OCI-LY7 (cell line): ENCODE data around the gene OR1S2. TPM values are rescaled to one million over a fixed set of nuclear protein-coding genes. Genes with fewer than 3 reads are reported as not detected.
"Not testable (repeated sequence)": the region's sequence is repeated elsewhere in the genome, so short reads cannot be mapped to it uniquely, and the experiment has no call there.

Source experiments
- BruUV-seq: library from RNA; stranded (reverse); fragments of 400-500 nt; replicated peaks from 2 replicates; lab custom pipeline; 2021; lab: Mats Ljungman, UMichigan
- CTCF ChIA-PET: fragments of 300-600 bp; sonication (Branson Sonifier 250); formaldehyde crosslinking; loops from one replicate; lab custom pipeline; 2022; ENCODE audit warnings: antibody characterized with exemption; ENCODE audit not compliant: unreplicated experiment; lab: Charles Lee
- POLR2A ChIA-PET: fragments of 300-600 bp; sonication (Branson Sonifier 250); formaldehyde crosslinking; loops from one replicate; lab custom pipeline; 2022; ENCODE audit warnings: antibody characterized with exemption; lab: Charles Lee
- DNase-seq: peaks from one replicate; pipeline ENCODE4 v3.0.0-alpha.2; 2015; ENCODE audit warnings: low spot score
- H2AFZ ChIP-seq: fragments of 200-600 bp; sonication (generic), shearing (Covaris generic); 2 replicates; pipeline ENCODE4 v1.6.1; 2014; ENCODE audit warnings: mild to moderate bottlenecking, antibody characterized with exemption, low read length, moderate library complexity
- H3K27ac ChIP-seq: fragments of 200-600 bp; sonication (generic); 2 replicates; pipeline ENCODE4 v1.5.1; 2014; ENCODE audit warnings: mixed run types, low read depth, mild to moderate bottlenecking, moderate library complexity, low read length, inconsistent platforms; ENCODE audit not compliant: poor library complexity, severe bottlenecking
- H3K36me3 ChIP-seq: fragments of 200-600 bp; sonication (generic); 2 replicates; pipeline ENCODE4 v1.6.1; 2014; ENCODE audit warnings: mild to moderate bottlenecking, antibody characterized with exemption, low read length, moderate library complexity, mixed read lengths; ENCODE audit not compliant: insufficient read depth
- H3K4me1 ChIP-seq: fragments of 200-600 bp; sonication (generic); 2 replicates; pipeline ENCODE4 v1.5.1; 2014; ENCODE audit warnings: mild to moderate bottlenecking, low read length; ENCODE audit not compliant: insufficient read depth, poor library complexity, severe bottlenecking
- H3K4me2 ChIP-seq: fragments of 200-600 bp; sonication (generic); 2 replicates; pipeline ENCODE4 v1.6.1; 2014; ENCODE audit warnings: mild to moderate bottlenecking, low read length
- H3K4me3 ChIP-seq: fragments of 200-600 bp; sonication (generic); 2 replicates; pipeline ENCODE4 v1.5.1; 2014; ENCODE audit warnings: mild to moderate bottlenecking, low read depth, low read length; ENCODE audit not compliant: poor library complexity, severe bottlenecking
- H3K79me2 ChIP-seq: fragments of 200-600 bp; sonication (generic); 2 replicates; pipeline ENCODE4 v1.6.1; 2016; ENCODE audit warnings: low read depth, mild to moderate bottlenecking, low read length, moderate library complexity, mixed read lengths; ENCODE audit not compliant: insufficient read depth
- H3K9me2 ChIP-seq: fragments of 200-600 bp; sonication (generic); 2 replicates; pipeline ENCODE4 v1.6.1; 2016; ENCODE audit warnings: mild to moderate bottlenecking, low read length, mixed read lengths; ENCODE audit not compliant: insufficient read depth
- H3K9me3 ChIP-seq: fragments of 200-600 bp; sonication (generic); 2 replicates; pipeline ENCODE4 v1.6.1; 2014; ENCODE audit warnings: mild to moderate bottlenecking, mixed run types, low read length, mixed read lengths
- H4K20me1 ChIP-seq: fragments of 200-600 bp; sonication (generic); 2 replicates; pipeline ENCODE4 v1.6.1; 2014; ENCODE audit warnings: mild to moderate bottlenecking, antibody characterized with exemption, low read length, moderate library complexity, mixed read lengths; ENCODE audit not compliant: insufficient read depth
- CTCF ChIP-seq: fragments of 200-600 bp; sonication (generic); conservative IDR thresholded peaks from 2 replicates; pipeline ENCODE4 v1.5.1; 2014; ENCODE audit warnings: mild to moderate bottlenecking, antibody characterized with exemption, low read length, moderate library complexity, mixed read lengths
- EZH2phosphoT487 ChIP-seq: fragments of 200-600 bp; sonication (generic); IDR thresholded peaks from 2 replicates; pipeline ENCODE4 v1.6.1; 2018; ENCODE audit warnings: low read depth, borderline replicate concordance, mild to moderate bottlenecking, mixed run types, antibody characterized with exemption, low read length, moderate library complexity, mixed read lengths
- intact Hi-C: fragments of 100-400 bp; cut with micrococcal nuclease; formaldehyde crosslinking; loops from one replicate; pipeline ENCODE4 v1.10.0; 2022; ENCODE audit not compliant: unreplicated experiment
- total RNA-seq, 2 experiments: library from RNA; depleted of rRNA in 1 of 2; stranded (reverse); fragments of >200 nt in 1 of 2; shearing (Covaris generic) in 1 of 2; gene quantifications; 2 replicates each; pipeline ENCODE4 v1.2.3, GENCODE V29; 2014 to 2022

The OR1S2 gene
- total RNA-seq, 2 experiments from 2014 or later, result not detected

GRCh38 chr11:58222721-58223120, 18.8 kb upstream of the OR1S2 start:
- Histone ChIP-seq H3K4me1 (no peaks in the 10 kb centered on the region), H3K9me2 (no peaks in the 10 kb centered on the region), H3K79me2 (no peaks in the 10 kb centered on the region), H3K27ac (no peak overlapping the region), H2AFZ (no peak overlapping the region), H3K4me2 (no peak overlapping the region), H3K9me3 (no peaks in the 10 kb centered on the region), H3K36me3 (no peaks in the 10 kb centered on the region), H3K4me3 (no peak overlapping the region), H4K20me1 (no peaks in the 10 kb centered on the region)
- DNase-seq, result no peak
- no TSS peak for BruUV-seq
- no peak for TF ChIP-seq EZH2phosphoT487
- TF ChIP-seq CTCF, result no peak
- CTCF ChIA-PET, result no interaction called here
- intact Hi-C loops, result no loop called here
- POLR2A ChIA-PET, result no interaction called here

GRCh38 chr11:58216476-58216875, 12.5 kb upstream of the OR1S2 start:
- POLR2A ChIA-PET, result interaction anchor here (0.6 kb wide), 1 partner anchor 269 kb away, joined by 4 read pairs; no protein-coding TSS in a partner anchor
- H3K4me2 ChIP-seq, result no peak overlapping the region
- no peaks in the 10 kb centered on the region for H3K36me3 ChIP-seq
- no TSS peak for BruUV-seq
- H3K79me2 ChIP-seq, result no peaks in the 10 kb centered on the region
- intact Hi-C loops, result no loop called here
- no peak overlapping the region for H3K27ac ChIP-seq
- H4K20me1 ChIP-seq, result no peaks in the 10 kb centered on the region
- no peak for TF ChIP-seq CTCF
- no peak for TF ChIP-seq EZH2phosphoT487
- CTCF ChIA-PET, result no interaction called here
- H2AFZ ChIP-seq, result no peak overlapping the region
- no peak for DNase-seq
- H3K9me2 ChIP-seq, result no peaks in the 10 kb centered on the region
- no peaks in the 10 kb centered on the region for H3K4me1 ChIP-seq
- no peaks in the 10 kb centered on the region for H3K9me3 ChIP-seq
- H3K4me3 ChIP-seq, result no peak overlapping the region

- CTCF ChIA-PET, H3K4me2 ChIP-seq, DNase-seq, intact Hi-C loops, POLR2A ChIA-PET, H3K36me3 ChIP-seq, H2AFZ ChIP-seq, H3K27ac ChIP-seq, BruUV-seq, H3K9me3 ChIP-seq, H3K79me2 ChIP-seq, H3K4me1 ChIP-seq, H3K4me3 ChIP-seq, H3K9me2 ChIP-seq, H4K20me1 ChIP-seq: not testable (repeated sequence)
Measured at GRCh38 chr11:58212420-58212819, 8.5 kb upstream of the OR1S2 start, which contains the start of gene OR1S1. Gene OR1S1 (plus strand): TSS chr11:58212720.
